Natural killer cell treated with Interleukin-12 subunit alpha and Interleukin-12 subunit beta and Interleukin-15 and Interleukin-18, amount 100 ng/mL, for 72 hours (primary cell): ENCODE data around the gene PAQR5. TPM values are rescaled to one million over a fixed set of nuclear protein-coding genes. Genes with fewer than 3 reads are reported as not detected.
A peak's percentile ranks its signal among the peaks of the same experiment; 100 is the strongest.

Experiments
- ATAC-seq, 2 donors: fragments of 150-1000 bp; cut with Tn5 transposase in 1 of 2; sonication (Bioruptor Pico), chemical (Tn5 transposase) in 1 of 2; 2 replicates each; pipeline ENCODE4 v1.10.0; 2021
- DNase-seq: peaks from one replicate; pipeline ENCODE4 v3.0.0; 2022; ENCODE audit warnings: low spot score
- H3K27ac Mint-ChIP-seq, 2 donors: 1 replicate in 1 of 2; 2 replicates in 1 of 2; pipeline ENCODE4 v1.8.0; 2022; ENCODE audit warnings: mixed read lengths in 2 of 2, mild to moderate bottlenecking in 1 of 2, moderate library complexity in 1 of 2
- H3K27me3 Mint-ChIP-seq, 2 donors: 1 replicate in 1 of 2; 2 replicates in 1 of 2; pipeline ENCODE4 v1.8.0; 2022; ENCODE audit warnings: mixed read lengths in 2 of 2
- H3K36me3 Mint-ChIP-seq: one replicate; pipeline ENCODE4 v1.8.0; 2022; ENCODE audit warnings: mixed read lengths
- H3K4me1 Mint-ChIP-seq, 2 donors: 1 replicate in 1 of 2; 2 replicates in 1 of 2; pipeline ENCODE4 v1.8.0; 2022; ENCODE audit warnings: low read depth in 2 of 2, mixed read lengths in 2 of 2, mild to moderate bottlenecking in 1 of 2
- H3K4me3 Mint-ChIP-seq: one replicate; pipeline ENCODE4 v1.8.0; 2022; ENCODE audit warnings: mixed read lengths
- H3K9me3 Mint-ChIP-seq: 2 replicates; pipeline ENCODE4 v1.8.0; 2022; ENCODE audit warnings: mixed read lengths
- total RNA-seq, 2 donors: library from RNA; stranded (reverse); gene quantifications; one replicate each; pipeline ENCODE4 v1.2.3, GENCODE V29; 2022

Gene PAQR5
- total RNA-seq, 2 donors from 2014 or later: not detected

- H3K4me1 Mint-ChIP-seq: peaks cover 37 to 43% of the 10 kb centered on the region in 2 donors
- DNase-seq (no peak), ATAC-seq (no peak)
- H3K27me3 Mint-ChIP-seq: no peaks in the 10 kb centered on the region
- peak overlapping the region; percentile 97 to 100 for H3K27ac Mint-ChIP-seq
- H3K36me3 Mint-ChIP-seq: peaks cover 35% of the 10 kb centered on the region
- H3K4me3 Mint-ChIP-seq: peak overlapping the region; percentile 98
- H3K9me3 Mint-ChIP-seq: no peaks in the 10 kb centered on the region
Measured at GRCh38 chr15:69454953-69455352, 156.2 kb downstream of the PAQR5 start.

- DNase-seq: no peak
- peaks cover 35% of the 10 kb centered on the region for H3K36me3 Mint-ChIP-seq
- peak overlapping the region; percentile 97 to 100 for H3K27ac Mint-ChIP-seq
- H3K4me3 Mint-ChIP-seq: no peak overlapping the region
- H3K4me1 Mint-ChIP-seq: peaks cover 37 to 45% of the 10 kb centered on the region in 2 donors
- no peak for ATAC-seq
- H3K9me3 Mint-ChIP-seq: no peaks in the 10 kb centered on the region
- H3K27me3 Mint-ChIP-seq: no peaks in the 10 kb centered on the region
Measured at GRCh38 chr15:69456208-69457166, 157.8 kb downstream of the PAQR5 start.

Other genes starting within 250 kb of the PAQR5 start
- 1 to 10 TPM; 3.6 to 4.6 TPM for gene GLCE, start 138.3 kb upstream of the PAQR5 start, total RNA-seq
- gene KIF23, start 115.4 kb downstream of the PAQR5 start, total RNA-seq: 10 to 100 TPM; 23.4 to 40.4 TPM
- 1,000 to 10,000 TPM; 1,083 to 1,971 TPM for gene RPLP1, start 153.9 kb downstream of the PAQR5 start, total RNA-seq